Measurements from ENCODE around the gene MARK2. TPM values are rescaled to one million over a fixed set of nuclear protein-coding genes. Genes with fewer than 3 reads are reported as not detected.

MARK2 gene
- total and polyA plus RNA-seq, 2 donors (not counting 1 experiment from before 2014, with no cell fraction given), result 6.4 to 12.3 TPM

- Histone ChIP-seq H4K20me1 (ENCODE audit: control insufficient read depth, extremely low read depth, insufficient read depth, low read length) (no peaks in the 10 kb centered on the region), H3K4me2 (ENCODE audit: extremely low read depth, insufficient read depth, low read length) (peak overlapping the region; percentile 82), H3K27ac (ENCODE audit: insufficient read depth, low read length) (peak overlapping the region; percentile 68), H2AFZ (ENCODE audit: low read length) (peak overlapping the region; percentile 71), H3K79me2 (ENCODE audit: control insufficient read depth, insufficient read depth, low read length) (peaks cover 40% of the 10 kb centered on the region), H3K4me3 (replicated peaks in 1 of 4; ENCODE audit: control extremely low read depth in 1 of 4, insufficient read depth in 1 of 4, low read depth in 3 of 4, low read length in 4 of 4) (peak overlapping the region; percentile 88 to 95 (median 91)), H3K4me1 (ENCODE audit: control insufficient read depth, extremely low read depth, insufficient read depth, low read length) (peaks cover 7% of the 10 kb centered on the region), H3K36me3 (ENCODE audit: control insufficient read depth, insufficient read depth, low read length) (peaks cover 13% of the 10 kb centered on the region), H3K9ac (ENCODE audit: insufficient read depth, low read length) (peak overlapping the region; percentile 79), H3K27me3 (ENCODE audit: control insufficient read depth, insufficient read depth, low read length) (no peaks in the 10 kb centered on the region), H3K9me3 (ENCODE audit: control insufficient read depth, insufficient read depth, low read depth, low read length) (no peaks in the 10 kb centered on the region)
- TF ChIP-seq EZH2 (IDR thresholded peaks at IDR 0.05; ENCODE audit: low read length, missing control alignments), result no peak
- TF ChIP-seq, protein P1, sequence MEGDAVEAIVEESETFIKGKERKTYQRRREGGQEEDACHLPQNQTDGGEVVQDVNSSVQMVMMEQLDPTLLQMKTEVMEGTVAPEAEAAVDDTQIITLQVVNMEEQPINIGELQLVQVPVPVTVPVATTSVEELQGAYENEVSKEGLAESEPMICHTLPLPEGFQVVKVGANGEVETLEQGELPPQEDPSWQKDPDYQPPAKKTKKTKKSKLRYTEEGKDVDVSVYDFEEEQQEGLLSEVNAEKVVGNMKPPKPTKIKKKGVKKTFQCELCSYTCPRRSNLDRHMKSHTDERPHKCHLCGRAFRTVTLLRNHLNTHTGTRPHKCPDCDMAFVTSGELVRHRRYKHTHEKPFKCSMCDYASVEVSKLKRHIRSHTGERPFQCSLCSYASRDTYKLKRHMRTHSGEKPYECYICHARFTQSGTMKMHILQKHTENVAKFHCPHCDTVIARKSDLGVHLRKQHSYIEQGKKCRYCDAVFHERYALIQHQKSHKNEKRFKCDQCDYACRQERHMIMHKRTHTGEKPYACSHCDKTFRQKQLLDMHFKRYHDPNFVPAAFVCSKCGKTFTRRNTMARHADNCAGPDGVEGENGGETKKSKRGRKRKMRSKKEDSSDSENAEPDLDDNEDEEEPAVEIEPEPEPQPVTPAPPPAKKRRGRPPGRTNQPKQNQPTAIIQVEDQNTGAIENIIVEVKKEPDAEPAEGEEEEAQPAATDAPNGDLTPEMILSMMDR (conservative IDR thresholded peaks at IDR 0.05 in 1 of 2, IDR thresholded peaks at IDR 0.05 in 1 of 2; ENCODE audit: low read depth in 1 of 2, low read length in 2 of 2), result no peak
- DNase-seq (ENCODE audit: low read depth in 2 of 2), result peak; percentile 67 to 68
Observed at GRCh38 chr11:63813563-63814382, 25.1 kb upstream of the MARK2 start.

- DNase-seq (ENCODE audit: low read depth in 2 of 2), result peak in 1 of 2 donors; percentile 9
- no peaks in the 10 kb centered on the region for H3K27me3 ChIP-seq (ENCODE audit: control insufficient read depth, insufficient read depth, low read length)
- H3K9ac ChIP-seq (ENCODE audit: insufficient read depth, low read length), result peak overlapping the region; percentile 79
- peaks cover 40% of the 10 kb centered on the region for H3K79me2 ChIP-seq (ENCODE audit: control insufficient read depth, insufficient read depth, low read length)
- TF ChIP-seq, protein P1 (conservative IDR thresholded peaks at IDR 0.05 in 1 of 2, IDR thresholded peaks at IDR 0.05 in 1 of 2; ENCODE audit: low read depth in 1 of 2, low read length in 2 of 2), result no peak
- TF ChIP-seq EZH2 (IDR thresholded peaks at IDR 0.05; ENCODE audit: low read length, missing control alignments), result no peak
- peak overlapping the region; percentile 82 for H3K4me2 ChIP-seq (ENCODE audit: extremely low read depth, insufficient read depth, low read length)
- H4K20me1 ChIP-seq (ENCODE audit: control insufficient read depth, extremely low read depth, insufficient read depth, low read length), result no peaks in the 10 kb centered on the region
- peaks cover 7% of the 10 kb centered on the region for H3K4me1 ChIP-seq (ENCODE audit: control insufficient read depth, extremely low read depth, insufficient read depth, low read length)
- no peaks in the 10 kb centered on the region for H3K9me3 ChIP-seq (ENCODE audit: control insufficient read depth, insufficient read depth, low read depth, low read length)
- H3K27ac ChIP-seq (ENCODE audit: insufficient read depth, low read length), result no peak overlapping the region
- H2AFZ ChIP-seq (ENCODE audit: low read length), result no peak overlapping the region
- peak overlapping the region; percentile 88 to 95 (median 91) for H3K4me3 ChIP-seq (replicated peaks in 1 of 4; ENCODE audit: control extremely low read depth in 1 of 4, insufficient read depth in 1 of 4, low read depth in 3 of 4, low read length in 4 of 4)
- H3K36me3 ChIP-seq (ENCODE audit: control insufficient read depth, insufficient read depth, low read length), result peaks cover 13% of the 10 kb centered on the region
Observed at GRCh38 chr11:63814383-63814736, 24.6 kb upstream of the MARK2 start.

DNA sequence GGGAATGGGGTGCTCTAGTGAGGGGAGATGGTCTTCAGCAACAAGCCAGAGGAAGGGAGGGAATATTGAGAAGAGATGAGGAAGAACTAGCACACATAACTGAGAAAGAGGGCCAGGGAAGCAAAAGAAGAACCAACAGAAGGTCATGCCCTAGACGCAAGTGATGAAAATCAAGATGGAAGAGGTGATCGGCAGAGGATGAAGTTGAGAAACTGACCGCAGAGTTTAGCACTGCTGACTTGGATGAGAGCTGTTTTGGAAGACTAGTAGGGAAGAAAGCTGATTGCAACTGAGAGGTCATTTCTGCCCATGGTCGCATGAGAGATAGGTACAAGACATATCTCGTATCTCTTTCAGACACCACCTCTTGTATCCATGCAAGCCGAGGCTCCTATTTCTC lies 22.7 kb upstream of the MARK2 start:
- H4K20me1 ChIP-seq (ENCODE audit: control insufficient read depth, extremely low read depth, insufficient read depth, low read length), result no peaks in the 10 kb centered on the region

More for the DNA sequence above, 22.7 kb upstream of the MARK2 start:
- Histone ChIP-seq H3K4me2 (ENCODE audit: extremely low read depth, insufficient read depth, low read length) (no peak overlapping the region), H3K9me3 (ENCODE audit: control insufficient read depth, insufficient read depth, low read depth, low read length) (no peaks in the 10 kb centered on the region), H2AFZ (ENCODE audit: low read length) (no peak overlapping the region), H3K36me3 (ENCODE audit: control insufficient read depth, insufficient read depth, low read length) (peaks cover 15% of the 10 kb centered on the region), H3K9ac (ENCODE audit: insufficient read depth, low read length) (no peak overlapping the region), H3K4me3 (replicated peaks in 1 of 4; ENCODE audit: control extremely low read depth in 1 of 4, insufficient read depth in 1 of 4, low read depth in 3 of 4, low read length in 4 of 4) (no peak overlapping the region), H3K27me3 (ENCODE audit: control insufficient read depth, insufficient read depth, low read length) (no peaks in the 10 kb centered on the region), H3K4me1 (ENCODE audit: control insufficient read depth, extremely low read depth, insufficient read depth, low read length) (peaks cover 7% of the 10 kb centered on the region), H3K27ac (ENCODE audit: insufficient read depth, low read length) (no peak overlapping the region), H3K79me2 (ENCODE audit: control insufficient read depth, insufficient read depth, low read length) (peaks cover 40% of the 10 kb centered on the region)
- DNase-seq (ENCODE audit: low read depth in 2 of 2), result no peak
- TF ChIP-seq, protein P1 (conservative IDR thresholded peaks at IDR 0.05 in 1 of 2, IDR thresholded peaks at IDR 0.05 in 1 of 2; ENCODE audit: low read depth in 1 of 2, low read length in 2 of 2), result no peak
